ENCODE measurements around the gene MLH3. TPM values are rescaled to one million over a fixed set of nuclear protein-coding genes. Genes with fewer than 3 reads are reported as not detected.
"Not testable (repeated sequence)": the region's sequence is repeated elsewhere in the genome, so short reads cannot be mapped to it uniquely, and the experiment has no call there.

Gene MLH3
- 18.8 and 35.8 TPM in 2 replicates for total RNA-seq

DNA sequence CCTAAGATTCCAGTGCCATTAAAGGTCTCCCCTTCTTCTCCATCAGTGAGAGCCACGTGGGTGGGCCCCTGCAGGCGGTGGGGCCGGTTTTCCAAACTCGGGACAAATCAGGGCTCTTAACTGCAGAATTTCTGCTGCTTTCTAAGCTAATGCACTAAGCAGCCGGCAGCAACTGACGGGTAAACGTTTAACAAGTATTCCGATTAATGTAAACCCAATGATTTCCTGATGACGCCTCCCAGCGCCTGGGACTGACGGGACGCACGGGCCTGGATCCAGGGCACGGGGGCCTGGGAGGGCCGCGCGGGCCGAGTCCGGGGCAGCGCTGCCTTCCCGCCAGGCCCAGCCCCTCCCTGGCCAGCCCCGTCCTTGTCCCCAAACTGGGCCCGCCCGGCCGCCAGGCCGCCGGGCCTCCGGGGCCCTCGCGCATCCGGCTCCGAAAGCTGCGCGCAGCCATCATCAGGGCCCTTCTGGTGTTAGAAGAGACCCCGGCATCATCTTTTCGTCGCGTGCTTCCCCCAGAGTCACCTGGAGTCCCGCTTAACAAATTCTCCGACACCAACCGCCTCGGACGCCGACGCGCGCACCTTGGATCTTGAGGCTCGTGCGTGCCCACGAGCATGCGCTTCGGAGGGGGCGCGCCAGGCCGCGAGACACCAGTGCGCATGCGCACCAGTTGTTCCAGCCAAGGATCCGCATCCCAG lies at the start of gene MLH3:
Gene MLH3, minus strand, starts transcription at position 616 of the 704 bp plus-strand sequence. CDS start 1,812 bp downstream, outside the sequence.
- peak; percentile 37 for DNase-seq (ENCODE audit: low read depth)

DNA sequence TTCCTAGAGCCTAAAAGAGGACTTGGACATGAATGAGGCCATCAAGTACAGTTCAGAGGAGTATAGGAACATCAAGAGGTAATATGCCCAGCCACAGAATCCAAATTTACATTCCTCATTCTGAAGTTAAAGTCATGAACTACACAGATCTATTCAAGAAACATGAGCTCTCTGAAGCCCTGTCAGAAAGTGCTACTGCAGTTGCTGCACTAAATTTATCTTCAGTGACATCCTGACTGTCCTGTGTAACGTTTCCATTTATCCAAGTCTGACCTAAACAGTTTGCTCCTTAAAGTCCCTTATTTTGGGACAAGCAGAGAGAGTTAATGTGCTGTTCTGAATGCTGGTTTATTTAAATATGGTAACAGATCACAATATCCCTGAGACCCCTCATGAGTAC lies 47.4 kb upstream of the MLH3 start:
- no peak for DNase-seq (ENCODE audit: low read depth)

DNA sequence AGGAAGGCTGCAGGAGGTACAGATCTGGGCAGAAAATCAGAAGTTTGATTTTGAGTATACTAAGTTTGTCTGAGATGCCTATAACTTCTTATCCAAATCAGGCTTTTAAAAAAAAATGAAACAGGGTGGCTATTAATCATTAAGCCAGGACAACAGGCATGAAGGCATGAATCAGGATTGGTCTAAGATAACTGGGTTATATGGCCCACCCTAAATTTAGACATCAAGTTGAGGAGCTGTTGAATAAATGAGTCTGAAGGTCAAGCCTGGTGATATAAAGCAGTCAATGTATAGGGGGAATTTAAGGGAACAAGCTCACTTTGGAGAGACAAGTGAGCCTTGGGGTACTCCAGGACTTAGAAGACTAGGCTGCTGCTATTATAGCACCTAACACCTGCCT lies 46.9 kb upstream of the MLH3 start:
- no peak for DNase-seq (ENCODE audit: low read depth)

DNA sequence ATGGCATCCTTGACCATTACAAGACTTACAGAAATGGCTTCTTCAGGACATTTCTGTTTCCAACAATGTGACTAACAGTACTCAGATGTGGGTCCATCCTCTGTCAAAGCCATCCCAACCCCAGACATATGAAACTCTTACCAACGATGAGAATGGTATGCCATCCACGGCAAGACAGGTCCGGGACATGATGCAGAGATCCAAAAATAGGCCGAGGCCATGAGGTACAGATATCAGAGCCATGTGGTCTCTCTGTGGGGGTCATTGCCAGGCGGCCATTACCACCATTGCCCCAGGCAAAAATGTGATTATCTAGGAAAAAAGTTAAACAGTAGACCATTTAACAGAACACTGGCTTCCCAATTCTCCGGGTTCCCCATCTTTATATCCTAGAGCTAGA lies 45.7 kb upstream of the MLH3 start:
- DNase-seq (ENCODE audit: low read depth) = no peak

DNA sequence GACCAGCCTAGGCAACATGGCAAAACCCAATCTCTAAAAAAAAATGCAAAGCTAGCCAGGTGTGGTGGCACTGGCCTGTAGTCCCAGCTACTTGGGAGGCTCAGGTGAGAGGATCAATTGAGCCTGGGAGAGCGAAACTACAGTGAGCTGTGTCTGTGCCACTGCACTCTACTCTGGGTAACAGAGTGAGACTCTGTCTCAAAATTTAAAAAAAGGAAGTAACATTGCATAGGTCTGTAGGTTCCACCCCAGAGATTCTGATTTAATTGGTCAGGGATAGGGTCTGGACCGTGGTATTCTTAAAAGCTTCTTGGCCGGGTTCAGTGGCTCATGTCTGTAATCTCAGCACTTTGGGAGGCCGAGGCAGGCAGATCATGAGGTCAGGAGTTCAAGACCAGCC lies 44.4 kb upstream of the MLH3 start:
- DNase-seq (ENCODE audit: low read depth) = no peak

DNA sequence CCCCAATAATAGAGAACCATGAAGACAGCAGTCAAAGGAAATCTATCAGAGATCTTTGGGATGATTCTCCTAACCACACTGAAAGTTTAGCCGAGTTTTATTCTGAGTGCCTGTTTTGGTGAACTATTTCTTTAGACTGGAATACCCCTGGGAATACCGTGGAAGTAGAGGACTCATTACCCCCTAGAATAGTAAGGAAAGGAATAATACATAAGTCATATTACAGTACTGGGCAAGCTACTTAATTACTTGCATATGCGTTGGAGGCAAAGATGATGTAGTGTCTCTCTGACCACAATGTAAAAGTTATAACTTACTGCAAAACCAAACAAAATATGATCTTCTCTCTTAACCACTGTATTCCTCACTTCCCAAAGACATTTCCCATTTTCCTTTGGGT lies 43.6 kb upstream of the MLH3 start:
- DNase-seq (ENCODE audit: low read depth) = no peak

DNA sequence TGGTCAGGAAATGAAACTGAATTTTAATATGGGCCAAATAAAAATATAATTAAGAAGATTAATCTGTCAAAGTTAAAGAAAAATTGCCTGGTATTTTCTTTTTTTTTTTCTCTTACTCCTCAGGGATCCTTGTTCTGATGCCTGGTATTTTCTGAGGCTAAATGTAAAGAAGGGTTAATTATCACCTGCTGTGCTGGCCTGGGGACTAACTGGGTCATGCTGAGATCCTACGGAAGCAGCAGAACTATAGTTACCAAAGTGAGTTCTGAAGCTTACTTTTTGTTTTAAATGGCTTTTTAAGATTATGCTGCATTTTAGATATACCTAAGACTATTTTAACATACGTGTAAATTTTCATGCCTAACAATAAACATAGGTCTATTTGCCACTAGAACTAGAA lies 41.4 kb upstream of the MLH3 start:
- no peak for DNase-seq (ENCODE audit: low read depth)

DNA sequence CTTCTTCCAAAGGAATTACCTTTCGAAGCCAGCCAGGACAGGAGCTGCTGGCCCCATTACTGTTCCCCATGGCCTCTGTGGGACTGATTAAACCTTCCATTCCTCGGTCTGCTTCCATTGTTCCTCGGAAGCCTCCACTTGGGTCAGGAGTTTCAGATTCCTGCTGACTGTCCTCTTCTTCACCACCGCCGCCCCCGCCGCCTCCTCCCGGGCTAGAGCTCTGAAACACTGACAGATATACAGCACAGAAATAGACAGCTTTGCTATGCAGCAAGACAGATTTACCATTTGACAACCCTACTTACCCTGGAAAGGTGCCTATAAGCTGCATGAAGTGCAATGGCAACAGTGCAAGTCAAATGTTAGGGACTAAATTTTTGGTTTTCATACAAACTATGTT lies 40.0 kb upstream of the MLH3 start:
- no peak for DNase-seq (ENCODE audit: low read depth)

DNA sequence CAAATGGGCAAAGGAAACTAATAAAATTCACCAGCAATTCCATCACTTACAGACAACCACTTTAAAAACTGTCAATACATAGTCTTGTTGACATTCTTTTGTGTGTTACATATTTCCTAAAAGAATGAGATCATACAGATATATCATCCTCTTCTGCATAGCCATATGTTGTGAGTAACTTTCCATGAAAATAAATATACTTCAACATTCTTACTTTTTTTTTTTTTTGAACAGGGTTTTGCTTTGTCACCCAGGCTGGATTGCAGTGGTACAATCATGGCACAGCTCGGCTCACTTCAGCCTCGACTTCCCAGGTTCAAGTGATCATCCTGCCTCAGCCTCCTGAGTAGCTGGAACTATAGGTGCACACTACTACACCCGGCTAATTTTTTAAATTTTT lies 39.1 kb upstream of the MLH3 start:
- no peak for DNase-seq (ENCODE audit: low read depth)

DNA sequence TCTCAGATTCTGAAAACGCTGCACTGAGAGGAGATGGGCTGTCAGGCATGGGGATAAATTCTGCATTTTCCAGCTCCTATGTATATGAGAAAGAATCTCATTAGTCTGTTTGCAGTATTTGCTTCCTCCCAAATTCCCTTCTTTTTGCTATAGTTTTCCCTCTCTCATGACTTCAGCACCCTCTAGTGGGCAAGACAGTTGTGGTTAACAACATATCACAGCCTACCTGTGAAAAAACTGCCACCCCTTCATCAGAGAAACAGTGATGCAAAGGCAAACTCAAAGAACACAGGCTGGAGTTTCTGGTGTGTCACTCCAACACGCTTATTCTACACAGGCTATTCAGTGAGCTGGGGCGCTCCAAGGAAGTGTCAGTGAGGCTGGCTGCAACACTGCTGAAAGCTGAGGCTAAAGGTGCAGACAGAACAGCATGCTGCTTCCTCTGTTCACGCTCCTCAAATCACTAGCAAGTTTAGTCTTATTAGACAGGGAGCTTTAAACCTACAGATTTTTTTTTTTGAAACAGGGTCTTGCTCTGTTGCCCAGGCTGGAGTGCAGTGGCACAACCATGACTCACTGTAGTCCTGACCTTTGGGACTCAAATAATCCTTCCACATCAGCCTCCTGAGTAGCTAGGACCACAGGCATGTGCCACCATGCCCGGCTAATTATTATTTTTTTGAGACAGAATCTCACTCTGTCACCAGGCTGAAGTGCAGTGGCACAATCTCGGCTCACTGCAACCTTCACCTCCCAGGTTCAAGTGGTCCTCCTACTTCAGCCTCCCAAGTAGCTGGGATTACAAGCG lies 37.5 kb upstream of the MLH3 start:
- DNase-seq (ENCODE audit: low read depth) = peak; percentile 65

DNA sequence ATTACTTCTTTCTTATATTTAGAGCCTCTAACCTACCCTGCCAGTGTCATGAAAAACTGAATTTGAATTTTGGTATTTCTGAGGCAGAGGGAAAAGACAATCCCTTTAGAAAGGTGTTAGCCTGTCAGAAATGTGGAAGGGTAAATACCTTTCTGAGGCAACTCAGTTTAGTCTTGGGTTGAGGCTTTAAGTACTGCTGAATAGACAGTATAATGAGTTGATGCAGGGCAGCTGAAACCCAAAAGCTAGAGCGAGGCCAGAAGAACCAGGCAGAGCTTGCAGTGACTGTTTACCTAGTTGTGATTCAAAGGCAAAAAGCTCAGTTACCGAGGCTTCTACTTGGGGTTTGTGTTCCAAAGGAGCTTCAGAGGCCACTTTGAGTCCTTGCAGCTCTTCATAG lies 36.9 kb upstream of the MLH3 start:
- DNase-seq (ENCODE audit: low read depth) = no peak

DNA sequence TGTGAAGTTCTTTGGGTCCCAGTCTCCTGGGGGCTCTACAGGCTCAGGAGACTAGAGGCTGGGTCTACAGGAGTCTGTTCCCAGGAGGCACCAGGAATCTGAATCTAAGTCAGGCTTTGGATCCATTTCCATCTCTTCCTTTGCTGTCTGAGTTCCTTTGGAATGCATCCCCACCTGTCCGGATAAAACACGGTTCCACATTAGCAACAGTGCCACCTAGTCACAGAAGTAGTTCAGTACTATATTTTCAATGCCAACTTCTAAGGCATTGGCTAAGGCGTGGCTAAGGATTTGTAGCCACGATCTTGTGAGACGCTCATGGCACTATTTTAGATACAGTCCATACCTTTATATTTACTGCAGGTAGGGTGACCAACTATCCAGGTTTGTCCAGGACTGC lies 33.2 kb upstream of the MLH3 start:
- peak; percentile 24 for DNase-seq (ENCODE audit: low read depth)

DNA sequence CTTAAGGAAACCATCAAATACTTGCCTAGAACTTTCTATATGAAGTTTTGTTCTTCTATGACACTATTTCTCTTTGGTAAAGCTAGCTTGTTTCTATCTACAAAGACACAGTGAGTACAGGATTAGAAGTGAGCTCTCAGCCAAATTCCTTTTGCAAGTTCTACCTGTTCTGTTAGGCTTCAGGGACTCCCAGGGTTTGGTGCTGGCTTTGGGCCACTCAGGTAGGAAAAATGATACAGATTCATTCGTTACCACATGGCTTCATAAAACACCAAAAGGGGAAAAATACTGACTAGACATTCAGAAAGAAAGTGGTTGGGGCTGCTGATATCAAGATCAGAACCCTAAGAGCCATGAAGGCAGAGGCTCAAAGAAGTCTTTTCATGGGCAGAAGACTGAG lies 32.0 kb upstream of the MLH3 start:
- DNase-seq (ENCODE audit: low read depth) = no peak

DNA sequence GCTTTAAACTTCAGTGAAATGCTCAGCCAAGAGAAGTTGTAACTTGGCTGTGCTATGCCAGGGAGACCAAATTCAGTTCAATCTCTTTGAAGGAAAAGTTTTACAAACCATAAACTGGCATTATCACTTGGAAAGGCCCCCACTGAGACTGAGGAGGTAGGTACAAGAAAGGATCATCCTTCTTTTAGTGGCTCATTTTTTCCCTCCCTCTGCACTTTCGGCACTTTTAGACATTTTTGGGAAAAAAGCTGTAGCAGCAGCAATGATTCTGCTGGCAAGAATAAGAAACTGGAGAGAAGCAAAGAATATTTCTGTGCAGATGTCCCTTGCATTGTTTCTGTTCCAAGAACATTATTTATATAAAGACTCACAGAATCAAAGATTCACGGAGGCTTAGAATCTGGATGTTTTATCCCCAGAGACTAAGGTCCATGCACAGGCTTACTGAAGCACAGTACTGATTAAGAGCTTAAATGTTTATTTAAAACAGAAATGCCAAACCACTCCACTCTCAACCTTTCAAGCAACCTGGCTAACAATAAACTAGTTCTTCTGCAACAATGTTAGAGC lies 30.5 kb upstream of the MLH3 start:
- DNase-seq (ENCODE audit: low read depth) = no peak

DNA sequence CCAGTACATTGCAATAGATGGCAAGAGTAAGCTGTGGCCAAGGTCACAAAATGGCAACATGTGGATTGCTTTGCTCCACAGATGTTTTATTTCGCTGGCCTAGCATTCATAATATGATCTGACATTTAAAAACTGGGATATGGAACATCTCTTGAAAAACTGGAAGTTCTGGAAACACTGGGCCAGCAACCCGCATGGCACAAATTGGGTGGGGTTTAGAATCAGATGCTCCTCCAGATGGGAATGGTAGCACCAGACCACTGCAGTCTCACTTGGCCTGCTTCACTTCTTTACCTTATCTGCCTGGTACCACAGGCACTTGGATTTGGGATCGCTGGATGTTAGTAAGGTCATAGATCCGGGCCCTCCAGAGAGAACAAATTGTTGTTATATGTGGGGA lies 28.3 kb upstream of the MLH3 start:
- no peak for DNase-seq (ENCODE audit: low read depth)

DNA sequence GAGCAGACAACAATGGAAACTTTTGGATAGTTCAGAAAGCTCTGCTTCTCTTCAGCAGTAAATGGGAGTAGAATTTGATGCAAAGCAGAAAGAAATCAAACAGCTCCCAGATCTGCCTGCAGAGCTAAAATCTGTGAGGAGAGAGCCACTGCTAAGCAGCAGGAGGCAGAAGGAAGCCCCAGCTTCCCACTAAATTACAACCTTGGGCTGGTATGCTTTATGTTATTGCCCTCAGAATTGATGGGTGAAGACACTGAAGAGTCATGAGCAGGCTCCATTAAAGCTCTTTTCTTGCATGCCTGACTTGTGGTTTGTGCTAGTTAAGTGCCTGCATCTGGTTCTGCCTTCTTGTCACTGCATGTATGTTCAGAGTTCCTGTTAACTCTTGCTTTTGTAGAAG lies 26.5 kb upstream of the MLH3 start:
- no peak for DNase-seq (ENCODE audit: low read depth)

DNA sequence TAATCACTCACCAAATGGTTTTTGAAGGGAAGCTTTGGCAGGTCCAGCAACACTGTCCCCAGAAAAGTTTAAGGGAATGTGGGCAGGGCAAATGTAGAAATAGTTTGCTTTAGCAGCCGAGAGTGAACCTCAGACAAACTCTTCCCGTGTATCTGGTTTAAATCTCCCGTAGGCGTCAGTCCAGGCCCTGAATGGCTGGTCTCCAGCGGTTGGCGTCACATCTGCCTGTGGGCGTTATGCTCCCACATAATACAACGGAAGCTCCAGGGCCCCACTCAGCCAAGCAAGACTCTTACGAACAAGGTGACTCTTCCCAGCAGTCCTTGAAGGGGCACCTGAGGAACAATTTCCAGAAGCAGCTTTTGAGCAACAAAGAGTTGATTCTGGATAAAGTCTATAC lies 19.1 kb upstream of the MLH3 start:
- no peak for DNase-seq (ENCODE audit: low read depth)

DNA sequence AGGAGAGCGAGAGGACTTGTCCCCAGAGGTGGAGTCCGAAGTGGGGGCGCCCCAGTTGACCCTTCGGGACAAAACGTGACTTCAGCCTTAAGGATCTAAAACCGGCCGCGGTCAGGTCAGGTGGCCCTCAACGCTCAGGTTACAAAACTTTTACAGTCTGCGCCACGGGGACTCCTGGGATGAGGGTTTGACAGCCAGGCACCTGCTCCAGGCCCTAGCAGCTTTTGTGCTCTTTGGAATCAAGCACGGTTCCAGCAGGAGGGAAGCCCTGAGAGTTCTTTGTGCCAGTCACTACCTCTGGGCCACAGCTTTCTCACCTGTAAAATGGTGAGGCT lies 18.5 kb upstream of the MLH3 start:
- no peak for DNase-seq (ENCODE audit: low read depth)

DNA sequence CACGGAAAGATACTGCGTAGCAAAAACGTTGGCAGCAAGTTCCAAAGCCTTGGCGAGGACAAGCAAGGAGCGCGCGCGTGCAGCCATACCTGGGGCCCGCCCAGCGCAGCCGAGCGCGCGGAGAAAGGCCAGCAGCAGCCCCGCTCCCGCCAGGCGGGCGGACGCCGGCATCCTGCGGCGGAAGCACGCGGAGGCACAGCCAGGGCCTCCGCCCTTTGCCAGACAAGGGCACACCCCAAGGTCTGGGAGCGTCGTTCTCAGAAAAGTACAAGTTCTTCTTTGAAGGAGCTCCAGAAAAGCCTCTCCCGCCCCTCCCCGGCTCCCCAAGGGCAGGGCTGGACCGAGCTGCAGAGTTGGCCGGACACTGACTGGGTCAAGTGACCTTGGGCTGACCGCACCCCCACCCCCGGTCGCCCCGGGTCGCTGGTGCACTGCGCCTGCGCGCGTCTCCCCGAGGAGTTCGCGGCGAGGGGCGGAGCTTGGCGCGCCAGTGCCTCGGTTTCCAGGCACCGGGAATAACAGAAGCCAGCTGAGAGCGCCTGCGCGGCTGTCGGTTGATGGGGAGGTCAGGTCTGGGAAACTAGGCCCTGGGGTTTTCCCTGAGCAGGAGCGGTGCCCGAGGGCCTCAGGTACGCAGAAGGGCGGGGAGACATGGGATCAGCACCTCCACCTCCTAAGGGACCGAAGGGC lies 18.0 kb upstream of the MLH3 start, which contains the start of gene ZC2HC1C:
Gene ZC2HC1C, plus strand, starts transcription at position 521 of the 690 bp plus-strand sequence. CDS start 933 bp downstream, outside the sequence.
- peak; percentile 85 for DNase-seq (ENCODE audit: low read depth)

DNA sequence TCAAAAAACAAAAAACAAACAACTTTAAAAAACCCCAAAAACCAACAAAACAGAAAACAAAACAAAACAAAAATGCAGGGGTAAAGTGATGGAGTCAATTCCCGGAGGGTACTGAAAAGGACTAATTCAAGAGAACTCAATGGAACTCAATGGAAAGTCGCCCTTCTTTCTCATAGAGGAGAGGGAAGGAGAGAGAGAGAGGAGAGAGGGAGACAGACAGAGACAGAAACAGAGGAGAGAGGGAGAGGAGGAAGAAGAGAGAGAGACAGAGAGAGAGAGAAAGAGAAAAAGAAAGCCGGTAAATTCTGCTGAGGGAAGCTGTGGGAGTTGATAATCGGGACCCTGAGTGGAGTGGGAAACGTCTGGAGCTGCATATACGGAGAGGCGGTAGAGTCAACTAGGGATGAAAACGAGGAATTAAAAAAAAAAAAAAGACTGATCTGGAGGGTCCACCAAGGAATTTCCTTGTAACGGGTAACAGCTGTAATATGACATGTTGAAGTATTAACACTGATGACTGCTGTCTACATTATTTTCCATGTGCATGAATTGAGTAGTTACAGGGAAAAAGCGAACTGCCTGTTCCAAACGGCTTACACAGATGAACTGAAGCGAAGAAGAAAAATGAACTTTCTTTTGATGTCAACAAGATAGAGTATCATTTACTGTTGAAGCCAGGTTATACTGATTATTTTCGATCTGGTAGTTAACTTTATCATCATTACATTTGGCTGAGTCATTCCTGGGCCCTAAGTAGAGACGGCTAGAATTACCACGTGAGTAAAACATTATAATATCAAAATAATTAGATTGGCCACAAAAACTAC lies 17.2 kb upstream of the MLH3 start:
- DNase-seq (ENCODE audit: low read depth) = peak; percentile 59

DNA sequence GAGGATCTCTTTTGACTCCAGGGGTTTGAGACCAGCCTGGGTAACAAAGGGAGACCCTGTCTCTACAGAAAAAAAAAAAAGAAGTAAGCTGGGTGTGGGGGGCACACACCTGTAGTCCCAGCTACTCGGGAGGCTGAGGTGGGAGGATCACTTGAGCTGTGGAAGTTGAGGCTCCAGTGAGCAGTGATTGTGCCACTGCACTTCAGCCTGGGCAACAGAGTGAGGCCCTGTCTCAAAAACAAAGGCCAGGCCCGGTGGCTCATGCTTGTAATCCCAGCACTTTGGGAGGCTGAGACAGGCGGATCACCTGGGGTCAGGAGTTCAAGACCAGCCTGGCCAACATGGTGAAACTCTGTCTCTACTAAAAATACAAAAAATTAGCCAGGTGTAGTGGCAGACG lies 16.5 kb upstream of the MLH3 start:
- DNase-seq (ENCODE audit: low read depth) = not testable (repeated sequence)

DNA sequence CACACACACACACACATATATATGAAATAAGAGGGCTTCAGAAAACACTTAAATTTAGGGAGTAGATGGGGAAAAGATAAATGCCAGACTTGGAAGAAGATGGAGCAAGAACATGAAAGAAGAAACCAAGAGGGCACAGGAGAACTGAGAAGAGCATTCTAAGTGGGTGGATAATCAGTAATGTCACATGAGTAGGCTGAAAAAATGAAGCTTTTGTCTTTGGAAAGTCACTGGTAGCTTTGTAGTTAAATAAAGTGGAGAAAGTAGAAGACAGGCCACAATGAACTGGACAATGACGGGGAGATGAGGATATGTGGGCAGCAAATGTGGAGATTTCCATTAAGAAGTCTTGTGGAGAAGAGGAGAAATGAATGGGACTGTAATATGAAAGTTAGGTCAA lies 15.9 kb upstream of the MLH3 start:
- no peak for DNase-seq (ENCODE audit: low read depth)
